WTC11 (cell line): ENCODE results near the gene GIMAP8.
"Not testable (repeated sequence)": the region's sequence is repeated elsewhere in the genome, so short reads cannot be mapped to it uniquely, and the experiment has no call there.

Experiments used
- ATF6 ChIP-seq: sonication (generic); formaldehyde crosslinking; IDR thresholded peaks from 2 replicates; pipeline ENCODE4 v1.8.1; 2023; ENCODE audit warnings: mild to moderate bottlenecking, missing genetic modification reagents
- CREM ChIP-seq: sonication (generic); formaldehyde crosslinking; IDR thresholded peaks from 2 replicates; pipeline ENCODE4 v1.8.1; 2022; ENCODE audit warnings: mild to moderate bottlenecking, missing genetic modification reagents, moderate library complexity
- CTCF ChIP-seq: fragments of 200-600 bp; IDR thresholded peaks from 2 replicates; pipeline ENCODE4 v1.8.0; 2022; ENCODE audit warnings: antibody characterized with exemption
- ELF4 ChIP-seq: sonication (generic); formaldehyde crosslinking; IDR thresholded peaks from 2 replicates; pipeline ENCODE4 v1.8.1; 2022; ENCODE audit warnings: low read depth, mild to moderate bottlenecking, moderate library complexity, missing genetic modification reagents
- FOXK1 ChIP-seq: sonication (generic); formaldehyde crosslinking; IDR thresholded peaks from 2 replicates; pipeline ENCODE4 v1.8.0; 2022; ENCODE audit warnings: mild to moderate bottlenecking, moderate library complexity, missing genetic modification reagents
- IRF2 ChIP-seq: sonication (generic); formaldehyde crosslinking; IDR thresholded peaks from 2 replicates; pipeline ENCODE4 v1.8.0; 2022; ENCODE audit warnings: low read depth, missing genetic modification reagents, borderline replicate concordance
- TP53 ChIP-seq: sonication (generic); formaldehyde crosslinking; IDR thresholded peaks from 2 replicates; pipeline ENCODE4 v1.8.1; 2023; ENCODE audit warnings: mild to moderate bottlenecking, missing genetic modification reagents
- ZMAT4 ChIP-seq: fragments of 250-450 bp; sonication (Bioruptor Pico); IDR thresholded peaks from 2 replicates; pipeline ENCODE4 v1.9.0; 2021; ENCODE audit warnings: mild to moderate bottlenecking
- TF ChIP-seq, protein P1 (sequence below): sonication (generic); formaldehyde crosslinking; IDR thresholded peaks from 2 replicates; pipeline ENCODE4 v1.8.1; 2023; ENCODE audit warnings: mild to moderate bottlenecking, missing genetic modification reagents, moderate library complexity

- not testable (repeated sequence) for TF ChIP-seq CTCF; IRF2 (CRISPR knock-in tag); TP53; ZMAT4 (CRISPR knock-in tag); FOXK1; ELF4 (CRISPR knock-in tag); CREM; ATF6 (CRISPR knock-in tag)
- TF ChIP-seq, protein P1, sequence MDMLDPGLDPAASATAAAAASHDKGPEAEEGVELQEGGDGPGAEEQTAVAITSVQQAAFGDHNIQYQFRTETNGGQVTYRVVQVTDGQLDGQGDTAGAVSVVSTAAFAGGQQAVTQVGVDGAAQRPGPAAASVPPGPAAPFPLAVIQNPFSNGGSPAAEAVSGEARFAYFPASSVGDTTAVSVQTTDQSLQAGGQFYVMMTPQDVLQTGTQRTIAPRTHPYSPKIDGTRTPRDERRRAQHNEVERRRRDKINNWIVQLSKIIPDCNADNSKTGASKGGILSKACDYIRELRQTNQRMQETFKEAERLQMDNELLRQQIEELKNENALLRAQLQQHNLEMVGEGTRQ (CRISPR knock-in tag) = not testable (repeated sequence)
These were observed 33.1 kb downstream of the GIMAP8 start for GRCh38 chr7:150483514-150483913.
